HEK293 (cell line): ENCODE measurements around the gene HDAC8.
A peak's percentile ranks its signal among the peaks of the same experiment; 100 is the strongest.

Experiments used
- CTCF ChIA-PET: fragments of 350-600 bp; formaldehyde crosslinking; extraction: SDS; loops from one replicate; lab custom pipeline; 2021; ENCODE audit warnings: antibody characterized with exemption; lab: Yijun Ruan, JAX
- POLR2A ChIA-PET: fragments of 300-600 bp; formaldehyde crosslinking; extraction: SDS; loops from one replicate; lab custom pipeline; 2020; ENCODE audit warnings: antibody characterized with exemption, inconsistent platforms; lab: Yijun Ruan, JAX
- H3K27ac ChIP-seq: fragments of 200-500 bp; sonication (Bioruptor generic); 2 replicates; pipeline ENCODE4 v1.5.1; 2014; ENCODE audit warnings: low read depth, low read length, control low read depth, inconsistent platforms; ENCODE audit errors: extremely low read depth
- H3K36me3 ChIP-seq, 2 experiments: fragments of 200-500 bp in 1 of 2; sonication (Bioruptor generic) in 1 of 2; 1 replicate in 1 of 2; 2 replicates in 1 of 2; pipeline ENCODE4 v1.5.1; 2014 to 2017; ENCODE audit warnings: inconsistent platforms in 2 of 2, low read length in 2 of 2; ENCODE audit not compliant: control insufficient read depth in 2 of 2, insufficient read depth in 1 of 2
- H3K4me1 ChIP-seq: fragments of 200-500 bp; sonication (Bioruptor generic); 2 replicates; pipeline ENCODE4 v1.5.1; 2014; ENCODE audit warnings: mild to moderate bottlenecking, low read length, inconsistent platforms; ENCODE audit not compliant: control insufficient read depth, insufficient read depth
- H3K4me3 ChIP-seq: 2 replicates; pipeline ENCODE4 v1.5.1; 2011; ENCODE audit warnings: low read depth, mild to moderate bottlenecking, control low read depth, low read length, moderate library complexity
- H3K9me3 ChIP-seq: fragments of 200-500 bp; sonication (Bioruptor generic); 2 replicates; pipeline ENCODE4 v1.5.1; 2014; ENCODE audit warnings: low read depth, low read length, inconsistent platforms; ENCODE audit not compliant: control insufficient read depth, insufficient read depth
- GLIS1 ChIP-seq: fragments of 450-650 bp; formaldehyde crosslinking; IDR thresholded peaks from 2 replicates; pipeline ENCODE4 v1.5.1; 2016; ENCODE audit warnings: missing biosample characterization, missing genetic modification characterization
- PRDM10 ChIP-seq: fragments of 450-650 bp; formaldehyde crosslinking; IDR thresholded peaks from 2 replicates; pipeline ENCODE4 v1.5.1; 2016; ENCODE audit warnings: missing biosample characterization, missing genetic modification characterization
- PRDM4 ChIP-seq: fragments of 450-650 bp; formaldehyde crosslinking; IDR thresholded peaks from 2 replicates; pipeline ENCODE4 v1.5.1; 2017; ENCODE audit warnings: missing biosample characterization, missing genetic modification characterization
- PRDM6 ChIP-seq: fragments of 450-650 bp; formaldehyde crosslinking; IDR thresholded peaks from 2 replicates; pipeline ENCODE4 v1.5.1; 2017; ENCODE audit warnings: missing biosample characterization, missing genetic modification characterization
- REST ChIP-seq: fragments of 450-650 bp; formaldehyde crosslinking; IDR thresholded peaks from 2 replicates; pipeline ENCODE4 v1.5.1; 2016; ENCODE audit warnings: missing biosample characterization, missing genetic modification characterization
- ZBTB6 ChIP-seq: fragments of 450-650 bp; formaldehyde crosslinking; IDR thresholded peaks from 2 replicates; pipeline ENCODE4 v1.5.1; 2017; ENCODE audit warnings: missing biosample characterization, missing genetic modification characterization
- ZBTB7A ChIP-seq: fragments of 450-650 bp; formaldehyde crosslinking; IDR thresholded peaks from 2 replicates; pipeline ENCODE4 v1.5.1; 2016; ENCODE audit warnings: low read depth, missing biosample characterization, missing genetic modification characterization
- ZFP41 ChIP-seq: fragments of 450-650 bp; formaldehyde crosslinking; IDR thresholded peaks from 2 replicates; pipeline ENCODE4 v1.5.1; 2016; ENCODE audit warnings: missing biosample characterization, missing genetic modification characterization, borderline replicate concordance
- ZNF350 ChIP-seq: fragments of 450-650 bp; formaldehyde crosslinking; IDR thresholded peaks from 2 replicates; pipeline ENCODE4 v1.5.0; 2017; ENCODE audit warnings: missing biosample characterization, mild to moderate bottlenecking, missing genetic modification characterization
- ZNF394 ChIP-seq: fragments of 450-650 bp; formaldehyde crosslinking; IDR thresholded peaks from 2 replicates; pipeline ENCODE4 v1.5.1; 2016; ENCODE audit warnings: missing biosample characterization, missing genetic modification characterization, mild to moderate bottlenecking, moderate library complexity, borderline replicate concordance
- ZNF76 ChIP-seq: fragments of 450-650 bp; formaldehyde crosslinking; IDR thresholded peaks from 2 replicates; pipeline ENCODE4; 2016; ENCODE audit warnings: low read depth, missing biosample characterization, missing genetic modification characterization, borderline replicate concordance
- ZNF777 ChIP-seq: fragments of 450-650 bp; formaldehyde crosslinking; IDR thresholded peaks from 2 replicates; pipeline ENCODE4 v1.5.1; 2017; ENCODE audit warnings: missing biosample characterization, missing genetic modification characterization, borderline replicate concordance
- ZNF830 ChIP-seq: fragments of 450-650 bp; IDR thresholded peaks from 2 replicates; pipeline ENCODE4 v1.5.0; 2018; ENCODE audit warnings: missing biosample characterization, missing genetic modification characterization, low read depth, mild to moderate bottlenecking, moderate library complexity

The HDAC8 gene

GRCh38 chrX:72536542-72536941 is 36.1 kb downstream of the HDAC8 start:
- CTCF ChIA-PET = interaction anchor here (1.6 to 7.3 kb wide), 5 partner anchors 10 to 538 kb away, joined by 3 to 87 read pairs (median 5); partner anchors contain the start of gene RPS4X
- no peak overlapping the region for H3K4me3 ChIP-seq
- no peaks in the 10 kb centered on the region; a peak in 1 of 3 replicates for H3K36me3 ChIP-seq
- POLR2A ChIA-PET = no interaction called here
- TF ChIP-seq GLIS1 (no peak), ZNF830 (no peak), ZBTB6 (tag by site-specific recombination) (0 out of 2 replicates have a peak, but pooled peaks have one; percentile 8), PRDM4 (no peak), ZFP41 (tag by site-specific recombination) (no peak), ZNF394 (tag by site-specific recombination) (no peak), ZNF76 (tag by site-specific recombination) (no peak), ZNF777 (tag by site-specific recombination) (no peak), PRDM6 (tag by site-specific recombination) (peak; percentile 68), REST (tag by site-specific recombination) (no peak), ZNF350 (tag by site-specific recombination) (no peak)
- no peak overlapping the region for H3K27ac ChIP-seq
- H3K9me3 ChIP-seq = no peaks in the 10 kb centered on the region
- H3K4me1 ChIP-seq = no peaks in the 10 kb centered on the region

GRCh38 chrX:72532366-72532765 is 40.3 kb downstream of the HDAC8 start:
- H3K9me3 ChIP-seq = no peaks in the 10 kb centered on the region
- H3K4me3 ChIP-seq = no peak overlapping the region
- TF ChIP-seq ZBTB7A (tag by site-specific recombination) (no peak), PRDM10 (tag by site-specific recombination) (no peak)
- H3K4me1 ChIP-seq = no peaks in the 10 kb centered on the region
- H3K27ac ChIP-seq = no peak overlapping the region
- ChIA-PET POLR2A (no interaction called here), CTCF (interaction anchor here (1.0 kb wide), 1 partner anchor 8 kb away, joined by 4 read pairs; no protein-coding TSS in a partner anchor)
- no peaks in the 10 kb centered on the region; a peak in 1 of 3 replicates for H3K36me3 ChIP-seq
